ENCODE measurements around the gene REX1BD. TPM values are rescaled to one million over a fixed set of nuclear protein-coding genes. Genes with fewer than 3 reads are reported as not detected.
"Not testable (repeated sequence)": the region's sequence is repeated elsewhere in the genome, so short reads cannot be mapped to it uniquely, and the experiment has no call there.

The REX1BD gene
- 22.5 TPM for polyA plus RNA-seq (ENCODE audit: insufficient read length)
- long read RNA-seq, donor 1, transcript REX1BD-203 (1 exons, 2,465 nt), result minor isoform, 6 of 88 reads
- long read RNA-seq, donor 1, transcript REX1BD-205 (4 exons, 1,081 nt), result minor isoform, 13 of 88 reads
- long read RNA-seq, donor 1, transcript REX1BD-202 (5 exons, 702 nt), result minor isoform, 7 of 88 reads
- long read RNA-seq, donor 1, transcript REX1BD-201 (5 exons, 839 nt), result major isoform, 32 of 88 reads
- long read RNA-seq, donor 1, partial matches to known transcripts, result 29 of 88 reads
- long read RNA-seq, donor 1, other reads (novel, unspliced or antisense), result 0 of 88 reads
- long read RNA-seq, donor 2, transcript REX1BD-201 (5 exons, 839 nt), result major isoform, 29 of 75 reads
- long read RNA-seq, donor 2, transcript REX1BD-202 (5 exons, 702 nt), result minor isoform, 7 of 75 reads
- long read RNA-seq, donor 2, transcript REX1BD-203 (1 exons, 2,465 nt), result minor isoform, 12 of 75 reads
- long read RNA-seq, donor 2, transcript REX1BD-205 (4 exons, 1,081 nt), result minor isoform, 9 of 75 reads
- long read RNA-seq, donor 2, partial matches to known transcripts, result 18 of 75 reads
- long read RNA-seq, donor 2, other reads (novel, unspliced or antisense), result 0 of 75 reads
- long read RNA-seq, donor 3, transcript REX1BD-202 (5 exons, 702 nt), result minor isoform, 5 of 42 reads
- long read RNA-seq, donor 3, transcript REX1BD-201 (5 exons, 839 nt), result major isoform, 16 of 42 reads
- long read RNA-seq, donor 3, transcript REX1BD-203 (1 exons, 2,465 nt), result minor isoform, 6 of 42 reads
- long read RNA-seq, donor 3, partial matches to known transcripts, result 12 of 42 reads
- long read RNA-seq, donor 3, other reads (novel, unspliced or antisense), result 0 of 42 reads
- long read RNA-seq, donor 4, partial matches to known transcripts, result 0 of 7 reads
- long read RNA-seq, donor 4, other reads (novel, unspliced or antisense), result 0 of 7 reads
- long read RNA-seq, donor 5, transcript REX1BD-203 (1 exons, 2,465 nt), result minor isoform, 12 of 123 reads
- long read RNA-seq, donor 5, transcript REX1BD-201 (5 exons, 839 nt), result major isoform, 48 of 123 reads
- long read RNA-seq, donor 5, transcript REX1BD-205 (4 exons, 1,081 nt), result minor isoform, 21 of 123 reads
- long read RNA-seq, donor 5, transcript REX1BD-202 (5 exons, 702 nt), result minor isoform, 15 of 123 reads
- long read RNA-seq, donor 5, partial matches to known transcripts, result 25 of 123 reads
- long read RNA-seq, donor 5, other reads (novel, unspliced or antisense), result 0 of 123 reads
- long read RNA-seq, donor 6, transcript REX1BD-201 (5 exons, 839 nt), result major isoform, 44 of 109 reads
- long read RNA-seq, donor 6, transcript REX1BD-205 (4 exons, 1,081 nt), result minor isoform, 9 of 109 reads
- long read RNA-seq, donor 6, transcript REX1BD-202 (5 exons, 702 nt), result minor isoform, 13 of 109 reads
- long read RNA-seq, donor 6, transcript REX1BD-203 (1 exons, 2,465 nt), result minor isoform, 11 of 109 reads
- long read RNA-seq, donor 6, partial matches to known transcripts, result 30 of 109 reads
- long read RNA-seq, donor 6, other reads (novel, unspliced or antisense), result 0 of 109 reads
- long read RNA-seq, donor 7, transcript REX1BD-203 (1 exons, 2,465 nt), result minor isoform, 13 of 120 reads
- long read RNA-seq, donor 7, transcript REX1BD-202 (5 exons, 702 nt), result minor isoform, 12 of 120 reads
- long read RNA-seq, donor 7, transcript REX1BD-205 (4 exons, 1,081 nt), result minor isoform, 17 of 120 reads
- long read RNA-seq, donor 7, transcript REX1BD-201 (5 exons, 839 nt), result major isoform, 48 of 120 reads
- long read RNA-seq, donor 7, partial matches to known transcripts, result 27 of 120 reads
- long read RNA-seq, donor 7, other reads (novel, unspliced or antisense), result 0 of 120 reads
- long read RNA-seq, donor 8, transcript REX1BD-201 (5 exons, 839 nt), result major isoform, 9 of 23 reads
- long read RNA-seq, donor 8, transcript REX1BD-205 (4 exons, 1,081 nt), result minor isoform, 6 of 23 reads
- long read RNA-seq, donor 8, partial matches to known transcripts, result 0 of 23 reads
- long read RNA-seq, donor 8, other reads (novel, unspliced or antisense), result 0 of 23 reads

DNA sequence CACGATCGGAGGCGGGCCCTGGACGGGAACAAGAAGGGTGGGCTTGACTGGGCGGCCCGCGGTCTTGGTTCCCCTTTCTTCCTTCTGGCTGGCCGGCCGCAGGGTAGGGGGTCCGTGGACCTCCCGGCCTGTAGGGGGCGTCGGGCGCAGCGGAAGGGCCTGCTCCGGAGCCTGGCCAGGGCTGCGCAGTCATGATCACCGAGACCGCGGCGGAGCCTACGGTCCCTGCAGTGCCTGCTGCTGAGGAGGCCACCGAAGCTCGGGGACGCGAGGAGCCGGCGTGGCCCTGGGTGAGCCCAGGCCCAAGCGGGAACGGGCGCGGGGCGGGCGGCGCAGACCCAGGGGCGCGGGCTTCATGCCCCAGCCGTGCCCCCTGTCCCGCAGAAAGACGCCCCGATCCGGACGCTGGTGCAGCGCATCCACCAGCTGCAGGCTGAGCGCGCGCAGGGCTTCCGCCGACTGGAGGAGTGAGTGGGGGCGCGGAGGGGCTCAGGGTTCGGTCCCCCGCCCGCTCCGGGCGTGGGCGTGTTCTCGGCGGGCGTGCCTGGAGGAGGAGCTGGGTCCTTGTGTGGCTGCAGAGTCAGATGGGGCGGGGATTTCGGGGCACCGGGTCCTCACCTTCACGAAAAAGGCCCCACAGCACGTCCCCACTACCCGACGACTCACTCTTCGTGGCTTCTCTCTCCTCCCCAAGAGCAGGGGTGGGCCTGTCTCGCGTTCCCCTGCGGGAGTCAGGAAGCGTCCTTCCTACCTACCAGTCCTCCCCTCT, at the start of gene REX1BD:
Gene REX1BD, plus strand, starts transcription at position 188 of the 769 bp plus-strand sequence. Its CDS starts 4 bp downstream, at position 192.
- peak; percentile 84 for DNase-seq

DNA sequence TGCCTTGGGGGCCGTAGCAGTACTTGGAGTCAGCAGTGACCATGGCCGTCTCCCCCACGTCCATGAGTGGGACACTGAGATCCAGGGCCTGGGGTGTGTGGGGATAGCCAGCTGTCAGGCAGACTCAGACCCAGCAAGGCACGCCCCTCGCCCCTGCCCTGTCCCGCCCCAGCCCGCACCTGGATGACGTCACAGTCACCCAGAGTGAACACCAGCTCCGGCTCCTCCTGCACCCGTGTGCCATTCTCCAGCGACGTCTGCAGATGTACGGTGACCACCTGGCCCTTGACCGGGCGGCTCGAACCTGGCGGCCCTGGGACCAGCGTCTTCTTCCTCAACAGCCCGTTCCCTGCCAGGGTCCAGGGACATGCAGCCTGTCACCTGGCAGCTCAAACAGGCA, 49.2 kb upstream of the REX1BD start:
- no peak for DNase-seq

DNA sequence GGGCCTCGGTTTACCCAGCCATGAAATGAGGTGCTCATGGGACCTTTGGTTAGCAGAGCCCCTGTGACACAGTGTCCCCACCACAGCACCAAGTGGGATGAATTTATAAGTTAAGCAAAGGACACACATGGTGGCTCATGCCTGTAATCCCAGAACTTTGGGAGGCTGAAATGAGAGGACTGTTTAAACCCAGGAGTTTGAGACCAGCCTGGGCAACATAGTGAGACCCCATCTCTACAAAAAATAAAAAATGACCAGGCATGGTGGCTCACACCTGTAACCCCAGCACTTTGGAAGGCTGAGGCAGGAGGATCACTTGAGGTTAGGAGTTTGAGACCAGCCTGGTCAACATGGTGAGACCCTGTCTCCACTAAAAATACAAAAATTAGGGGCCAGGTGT, 48.4 kb upstream of the REX1BD start:
- DNase-seq, result not testable (repeated sequence)

DNA sequence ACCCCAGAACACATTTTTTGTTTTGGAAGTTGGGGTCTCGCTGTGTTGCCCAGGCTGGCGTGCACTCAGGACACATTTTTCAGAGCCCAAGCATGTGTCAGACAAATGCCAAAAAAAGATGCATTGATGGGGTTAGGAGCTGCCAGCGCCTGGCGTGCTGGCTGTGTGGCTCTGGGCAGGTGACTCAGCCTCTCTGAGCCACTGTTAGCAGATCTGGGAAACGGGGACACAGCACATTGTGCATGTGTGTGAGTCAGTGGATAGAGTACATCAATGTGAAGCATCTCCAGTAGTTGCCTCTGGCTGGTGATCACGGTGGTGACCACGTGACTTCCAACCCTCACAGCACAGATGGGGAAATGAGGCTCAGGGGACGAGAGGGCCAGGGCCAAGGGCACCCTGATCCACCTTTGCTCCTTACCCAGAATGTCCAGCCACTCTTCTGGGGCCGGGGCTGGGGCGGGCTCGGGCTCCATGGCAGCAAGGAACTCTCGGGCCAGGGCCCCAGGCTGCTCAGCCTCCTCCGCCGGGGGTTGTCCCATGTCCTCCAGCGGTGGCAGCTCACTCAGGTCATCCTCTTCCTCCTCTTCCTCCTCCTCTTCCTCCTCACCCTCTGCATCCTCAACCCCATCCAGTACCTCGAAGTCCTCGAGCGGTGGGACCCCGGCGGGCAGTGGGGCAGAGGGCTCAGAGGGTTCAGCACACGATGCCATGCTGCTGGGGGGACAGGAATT, 47.2 kb upstream of the REX1BD start:
- no peak for DNase-seq

DNA sequence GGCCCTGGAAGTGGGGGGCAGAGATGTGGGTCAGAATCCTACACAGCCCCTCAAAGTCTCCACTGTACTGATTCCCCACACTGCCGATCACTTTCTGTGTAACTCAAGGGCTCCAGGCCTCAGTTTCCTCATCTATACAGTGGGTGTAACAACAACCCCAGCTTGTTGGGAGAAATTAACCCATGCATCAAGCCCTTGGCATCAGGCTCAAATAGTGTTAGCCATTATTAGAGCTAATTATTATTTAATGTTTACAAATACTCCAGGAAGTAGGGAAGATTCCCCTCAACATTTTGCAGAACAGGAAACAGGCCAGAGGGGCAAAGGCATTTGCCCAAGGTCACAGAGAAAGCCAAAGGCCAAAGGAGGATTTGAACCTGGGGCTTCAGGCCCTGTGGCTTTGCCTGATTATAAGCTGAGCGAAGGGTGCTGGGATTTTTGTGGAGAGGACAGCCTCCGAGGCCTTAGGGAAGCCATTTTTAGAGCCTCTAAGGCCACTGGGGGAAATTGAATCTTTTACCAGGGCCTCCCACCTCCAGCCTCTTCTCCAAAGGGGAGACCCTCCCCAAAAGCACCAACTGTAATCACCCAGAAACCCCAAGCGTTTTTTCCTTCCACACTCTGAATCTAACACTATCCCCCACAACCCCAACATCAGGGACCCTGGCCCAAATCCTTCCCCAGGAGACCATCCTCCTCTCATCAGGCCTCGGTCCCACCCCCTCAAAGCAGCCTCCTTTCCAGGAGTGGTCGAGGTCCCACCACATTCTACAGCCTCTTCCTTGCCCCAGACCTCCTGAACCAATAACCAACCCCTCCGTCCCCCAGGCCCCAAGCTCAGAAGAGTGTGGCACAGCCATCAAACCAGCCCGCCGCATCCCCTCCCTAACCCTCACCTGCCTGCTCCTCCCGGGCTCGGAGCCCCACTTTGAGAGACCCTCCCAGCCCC, 46.3 kb upstream of the REX1BD start:
- DNase-seq, result no peak

DNA sequence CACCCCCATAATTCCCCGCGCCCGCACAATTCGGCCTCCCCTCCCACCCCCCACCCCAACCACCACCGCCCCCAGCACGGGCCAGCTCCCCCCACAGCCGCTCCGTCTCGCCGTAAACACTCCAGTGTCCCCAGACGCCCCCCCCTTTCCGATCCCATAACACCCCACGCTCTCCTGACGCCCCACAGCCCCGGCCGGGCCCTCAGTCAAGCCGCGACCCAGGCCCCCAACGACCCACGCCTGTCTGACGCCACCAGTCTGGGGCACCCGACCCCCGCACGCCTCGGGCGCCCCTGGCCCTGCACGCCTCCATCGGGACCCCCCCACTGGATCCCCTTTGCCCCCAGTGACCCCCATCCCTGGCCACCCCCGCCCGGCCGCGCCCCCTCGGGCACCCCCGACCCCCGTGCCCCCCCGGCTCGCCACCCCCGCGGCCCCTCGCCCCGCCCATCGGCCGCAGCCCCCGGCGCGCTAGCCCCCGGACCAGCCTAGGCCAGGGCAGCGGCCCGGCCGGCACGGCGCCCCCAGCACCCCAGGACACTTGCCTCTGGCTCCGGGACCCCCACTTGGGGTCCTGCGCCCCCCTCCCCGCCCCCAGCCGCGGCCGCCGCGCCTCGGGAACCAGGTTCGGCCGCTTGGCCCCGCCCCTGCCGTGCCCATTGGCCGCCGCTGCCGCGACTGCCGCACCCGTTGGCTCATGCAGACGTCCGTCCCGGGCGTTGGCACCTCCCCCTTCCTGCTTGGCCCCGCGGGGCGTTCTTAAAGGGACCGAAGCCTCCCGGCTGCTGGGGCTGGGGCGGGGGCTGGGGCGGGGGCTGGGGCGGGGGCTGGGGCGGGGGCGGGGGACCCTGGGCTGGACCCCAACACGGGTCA, 45.4 kb upstream of the REX1BD start, which contains the start of gene FKBP8:
Gene FKBP8, minus strand, starts transcription at position 633 of the 873 bp plus-strand sequence. CDS start 1,603 bp downstream, outside the sequence.
- DNase-seq, result peak; percentile 89

DNA sequence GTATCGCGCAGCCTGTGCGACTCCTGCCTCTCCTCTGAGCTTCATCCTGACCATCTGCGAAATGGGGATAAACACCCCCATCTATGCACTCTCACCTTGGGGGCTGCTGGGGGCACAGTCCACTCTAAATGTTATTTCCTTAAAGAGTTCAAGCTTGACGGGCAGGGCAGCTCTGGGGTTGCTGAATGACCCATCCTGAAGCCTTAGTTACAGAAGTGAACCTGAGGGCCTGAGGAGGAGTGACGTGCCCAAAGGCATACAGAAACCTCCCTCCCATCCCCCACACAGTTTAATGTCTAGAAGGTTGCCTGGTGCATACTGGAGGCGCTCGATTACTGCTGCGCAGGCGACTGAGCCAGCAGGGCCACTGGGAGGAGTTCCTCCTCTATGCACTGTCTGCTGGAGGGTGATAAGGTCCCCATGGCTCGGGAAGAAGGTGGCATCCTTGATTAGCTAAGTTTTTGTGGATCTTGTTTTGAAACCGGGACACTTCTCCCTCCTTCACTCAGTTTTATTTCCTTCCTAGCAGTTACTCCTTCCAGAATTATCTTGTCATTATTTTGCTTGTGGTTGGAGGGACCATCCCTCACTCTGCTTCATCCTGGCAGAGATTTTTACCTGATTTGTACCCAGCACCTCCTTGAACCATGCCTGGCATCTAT, 44.7 kb upstream of the REX1BD start:
- DNase-seq, result no peak

DNA sequence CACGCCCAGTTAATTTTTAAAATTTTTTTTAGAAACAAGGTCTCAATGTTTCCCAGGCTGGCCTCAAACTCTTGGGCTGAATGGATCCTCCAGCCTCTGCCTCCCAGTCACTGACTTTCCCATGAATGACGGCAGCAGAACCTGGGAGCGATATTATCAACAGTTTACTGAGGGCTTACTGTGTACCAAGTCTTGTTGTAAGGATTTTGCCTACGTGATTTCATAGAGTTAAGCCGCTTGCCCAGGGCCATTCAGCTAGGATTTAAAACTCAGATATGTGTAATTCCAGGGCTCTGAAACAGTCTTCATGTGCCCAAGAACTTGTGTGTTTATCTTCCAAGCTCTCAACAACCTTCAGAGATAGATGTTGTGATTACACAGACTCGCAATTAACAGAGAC, 37.0 kb upstream of the REX1BD start:
- no peak for DNase-seq

DNA sequence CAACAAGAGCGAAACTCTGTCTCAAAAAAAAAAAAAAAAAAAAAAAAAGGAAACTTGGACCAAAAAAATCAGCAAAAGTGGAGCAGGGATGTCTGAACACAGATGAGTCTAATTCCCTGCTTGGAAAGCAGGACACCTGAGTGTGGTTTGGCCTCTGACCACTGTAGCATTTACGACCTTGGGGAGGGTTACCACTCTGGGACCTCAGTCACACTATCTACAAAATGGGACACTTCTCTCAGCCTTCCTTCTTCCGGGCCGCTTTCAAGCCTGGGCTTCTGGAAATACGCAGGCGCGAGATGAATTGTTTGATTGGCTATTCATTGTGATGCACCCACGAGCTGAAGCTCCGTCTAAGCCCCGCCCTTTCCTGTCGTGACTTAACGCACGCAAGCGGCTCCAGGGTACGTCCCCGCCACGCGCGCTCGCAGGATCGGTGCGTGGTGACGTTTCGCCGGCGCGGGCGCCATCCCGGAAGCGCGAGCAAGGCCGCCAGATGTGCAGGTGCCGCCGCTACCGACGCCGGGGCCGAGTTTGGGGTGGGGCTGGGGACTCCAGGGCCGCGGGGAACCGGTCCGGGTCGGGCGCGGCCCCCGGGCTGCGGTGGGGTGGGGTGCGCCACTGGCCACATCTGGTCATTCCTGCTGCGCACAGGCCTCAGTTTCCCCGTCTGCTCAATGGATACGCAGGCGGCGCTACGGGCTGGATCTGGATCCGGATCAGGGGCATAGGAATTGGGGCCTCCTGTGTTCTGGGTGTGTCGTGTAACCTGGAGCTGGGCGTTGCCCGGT, 31.0 kb upstream of the REX1BD start, which contains the start of gene KXD1:
Gene KXD1, plus strand, starts transcription at position 460 of the 791 bp plus-strand sequence. CDS start 4,187 bp downstream, outside the sequence.
- DNase-seq, result peak; percentile 96

DNA sequence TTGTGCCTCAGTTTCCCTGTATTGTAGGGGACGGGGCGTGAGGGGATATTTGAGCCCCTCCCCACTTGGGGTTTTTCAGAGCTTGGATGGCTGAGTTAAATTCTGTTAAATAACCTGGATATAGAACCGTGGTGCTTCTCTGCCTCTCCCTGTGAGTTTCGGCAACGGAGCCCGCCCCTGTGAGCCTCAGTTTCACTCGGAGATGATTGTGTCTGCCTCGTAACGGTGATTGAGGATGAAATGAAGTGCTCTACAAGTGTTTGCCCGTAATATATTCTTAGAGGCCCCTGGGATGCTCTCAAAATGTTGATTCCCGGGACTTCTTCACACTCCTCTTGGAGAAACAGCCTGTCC, 30.4 kb upstream of the REX1BD start:
- no peak for DNase-seq

DNA sequence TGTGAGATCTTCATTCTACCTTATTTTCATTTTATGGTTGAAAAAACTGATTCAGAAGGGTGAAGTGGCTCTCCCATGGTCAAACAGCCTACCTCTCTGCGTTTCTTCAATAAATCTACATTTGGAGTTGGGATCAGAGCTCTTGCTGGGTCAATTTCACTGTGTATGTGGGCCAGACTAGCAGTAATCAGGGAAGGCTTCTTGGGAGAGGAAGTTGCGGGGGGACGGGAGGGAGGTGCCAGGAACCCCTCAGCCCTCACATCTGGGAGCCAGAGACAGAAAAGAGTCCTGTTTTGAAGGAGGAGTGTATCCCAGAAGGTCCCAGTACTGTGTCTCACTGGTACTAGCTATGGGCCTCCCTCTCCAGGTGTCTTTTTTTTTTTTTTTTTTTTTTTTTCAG, 30.0 kb upstream of the REX1BD start:
- no peak for DNase-seq

DNA sequence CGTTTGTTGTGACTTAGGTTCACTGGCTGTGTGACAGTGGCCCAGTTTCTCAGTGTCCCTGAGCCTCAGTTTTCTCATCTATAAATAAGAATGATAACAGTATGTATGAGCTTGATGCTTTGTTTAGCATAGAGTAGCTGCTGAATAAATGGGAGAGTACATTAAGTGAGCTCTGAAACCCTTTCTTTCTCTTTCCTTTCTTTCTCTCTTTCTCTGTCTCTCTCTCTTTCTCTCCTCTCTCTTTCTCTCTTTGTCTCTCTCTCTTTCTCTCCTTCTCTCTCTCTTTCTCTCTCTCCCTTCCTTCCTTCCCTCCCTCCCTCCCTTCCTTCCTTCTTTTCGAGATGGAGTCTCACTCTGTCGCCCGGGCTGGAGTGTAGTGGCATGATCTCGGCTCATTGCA, 28.9 kb upstream of the REX1BD start:
- no peak for DNase-seq

DNA sequence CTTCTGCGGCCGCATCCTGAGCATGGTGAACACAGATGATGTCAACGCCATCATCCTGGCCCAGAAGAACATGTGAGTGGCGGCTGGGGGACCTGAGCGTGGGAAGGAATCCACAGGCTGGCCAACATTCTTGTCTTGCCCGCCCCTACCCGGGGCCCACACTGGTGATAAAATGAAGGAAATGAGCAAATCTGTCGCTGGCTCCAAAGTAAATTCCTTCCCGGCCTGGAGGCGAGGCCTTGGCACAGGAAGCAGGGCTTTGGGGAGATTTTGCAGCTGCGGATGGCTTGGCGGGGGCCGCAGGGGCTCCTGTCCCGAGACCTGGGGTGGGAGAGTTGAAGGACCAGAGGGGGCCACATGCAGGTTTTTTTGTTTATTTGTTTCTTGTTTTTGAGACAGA, 26.5 kb upstream of the REX1BD start:
- no peak for DNase-seq

DNA sequence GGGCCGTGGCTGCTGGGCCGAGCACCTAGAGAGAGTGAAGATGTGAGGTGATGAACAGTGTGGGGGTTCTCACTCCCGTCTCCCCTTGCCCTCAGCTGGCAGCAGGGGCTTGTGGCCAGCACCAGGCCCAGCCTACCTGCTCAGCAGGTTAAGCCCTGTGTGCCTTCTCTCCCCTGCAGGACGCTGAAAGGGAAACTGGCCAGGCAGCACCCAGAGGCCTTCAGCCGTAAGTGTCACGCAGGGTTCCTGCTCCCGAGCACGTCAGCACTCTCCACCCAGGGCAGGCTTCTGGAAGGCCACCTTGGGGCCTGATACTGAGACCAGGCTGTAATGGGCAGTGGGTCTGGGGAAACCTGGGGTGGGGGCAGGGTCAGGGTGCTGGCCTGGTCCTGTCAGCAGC, 21.6 kb upstream of the REX1BD start:
- no peak for DNase-seq

DNA sequence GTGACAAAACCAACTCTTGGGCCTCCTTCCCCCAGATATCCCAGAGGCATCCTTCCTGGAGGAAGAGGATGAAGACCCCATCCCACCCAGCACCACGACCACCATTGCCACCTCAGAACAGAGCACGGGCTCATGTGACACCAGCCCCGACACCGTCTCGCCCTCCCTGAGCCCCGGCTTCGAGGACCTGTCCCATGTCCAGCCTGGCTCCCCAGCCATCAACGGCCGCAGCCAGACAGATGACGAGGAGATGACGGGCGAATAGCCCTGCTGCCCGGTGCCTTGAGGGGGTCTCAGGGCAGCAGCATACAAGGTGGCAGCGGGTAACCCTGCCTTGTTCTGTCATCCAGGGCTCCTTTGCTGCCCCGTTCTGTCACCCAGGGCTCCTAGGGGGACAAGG, 20.2 kb upstream of the REX1BD start:
- no peak for DNase-seq

Measured in left kidney (tissue), 8 donors.